ENCODE data around the gene MKNK1. TPM values are rescaled to one million over a fixed set of nuclear protein-coding genes. Genes with fewer than 3 reads are reported as not detected.

MKNK1 gene
- total RNA-seq, 1 experiment from 2014 or later: 103 TPM

GRCh38 chr1:46557403-46557802, 46.7 kb downstream of the MKNK1 start:
- Histone ChIP-seq H3K4me2 (no peak overlapping the region), H3K27ac (no peak overlapping the region), H3K4me3 (no peak overlapping the region), H3K27me3 (ENCODE audit: insufficient read depth, low read depth) (peaks cover 3% of the 10 kb centered on the region; the same call in 1 of the 2 replicates), H3K79me2 (ENCODE audit: low read depth) (no peaks in the 10 kb centered on the region), H3F3A (ENCODE audit: insufficient read depth, low read depth) (peaks cover 6% of the 10 kb centered on the region; the same call in 1 of the 2 replicates), H4K20me1 (ENCODE audit: insufficient read depth) (no peaks in the 10 kb centered on the region), H3K9me2 (ENCODE audit: insufficient read depth) (no peaks in the 10 kb centered on the region), H3K36me3 (ENCODE audit: low read depth) (no peaks in the 10 kb centered on the region), H3K4me1 (replicated peaks; ENCODE audit: insufficient read depth) (0 out of 2 replicates have a peak, but pooled peaks cover 9% of the 10 kb centered on the region), H2AFZ (no peak overlapping the region), H3K9me3 (ENCODE audit: insufficient read depth, low read depth) (no peaks in the 10 kb centered on the region)
- no TSS peak for BruUV-seq (replicated peaks)
- no peak for TF ChIP-seq EZH2 (IDR thresholded peaks at IDR 0.05; ENCODE audit: low read depth)
- TF ChIP-seq CTCF (conservative IDR thresholded peaks at IDR 0.05): no peak
- CTCF ChIA-PET: no interaction called here
- intact Hi-C loops (cut with micrococcal nuclease; ENCODE audit: unreplicated experiment): no loop called here
- DNase-seq: peak in 1 of 2 experiments; percentile 28
- POLR2A ChIA-PET (ENCODE audit: unreplicated experiment): no interaction called here

- Histone ChIP-seq H3K9me2 (ENCODE audit: insufficient read depth) (no peaks in the 10 kb centered on the region), H3K4me1 (replicated peaks; ENCODE audit: insufficient read depth) (0 out of 2 replicates have a peak, but pooled peaks cover 9% of the 10 kb centered on the region), H3K79me2 (ENCODE audit: low read depth) (no peaks in the 10 kb centered on the region), H3K4me2 (no peak overlapping the region), H3K36me3 (ENCODE audit: low read depth) (no peaks in the 10 kb centered on the region), H3K9me3 (ENCODE audit: insufficient read depth, low read depth) (no peaks in the 10 kb centered on the region), H3F3A (ENCODE audit: insufficient read depth, low read depth) (peaks cover 6% of the 10 kb centered on the region; the same call in 1 of the 2 replicates), H3K4me3 (no peak overlapping the region), H4K20me1 (ENCODE audit: insufficient read depth) (no peaks in the 10 kb centered on the region), H2AFZ (no peak overlapping the region), H3K27ac (no peak overlapping the region), H3K27me3 (ENCODE audit: insufficient read depth, low read depth) (peaks cover 9% of the 10 kb centered on the region; the same call in 1 of the 2 replicates)
- intact Hi-C loops (cut with micrococcal nuclease; ENCODE audit: unreplicated experiment): no loop called here
- peak; percentile 38 to 86 for DNase-seq
- CTCF ChIA-PET: no interaction called here
- POLR2A ChIA-PET (ENCODE audit: unreplicated experiment): no interaction called here
- TF ChIP-seq CTCF (conservative IDR thresholded peaks at IDR 0.05) (no peak), EZH2 (IDR thresholded peaks at IDR 0.05; ENCODE audit: low read depth) (no peak)
- BruUV-seq (replicated peaks): no TSS peak
Measured at GRCh38 chr1:46556822-46557221, 47.2 kb downstream of the MKNK1 start.

GRCh38 chr1:46555826-46556619, 48.0 kb downstream of the MKNK1 start:
- Histone ChIP-seq H3K36me3 (ENCODE audit: low read depth) (no peaks in the 10 kb centered on the region), H3K4me2 (no peak overlapping the region), H3F3A (ENCODE audit: insufficient read depth, low read depth) (peaks cover 6% of the 10 kb centered on the region; the same call in 1 of the 2 replicates), H3K4me3 (no peak overlapping the region), H3K79me2 (ENCODE audit: low read depth) (no peaks in the 10 kb centered on the region), H3K27ac (no peak overlapping the region), H3K27me3 (ENCODE audit: insufficient read depth, low read depth) (peaks cover 13% of the 10 kb centered on the region; the same call in 1 of the 2 replicates), H3K9me3 (ENCODE audit: insufficient read depth, low read depth) (no peaks in the 10 kb centered on the region), H3K4me1 (replicated peaks; ENCODE audit: insufficient read depth) (0 out of 2 replicates have a peak, but pooled peaks cover 9% of the 10 kb centered on the region), H3K9me2 (ENCODE audit: insufficient read depth) (no peaks in the 10 kb centered on the region), H2AFZ (no peak overlapping the region), H4K20me1 (ENCODE audit: insufficient read depth) (no peaks in the 10 kb centered on the region)
- ChIA-PET CTCF (no interaction called here), POLR2A (ENCODE audit: unreplicated experiment) (interaction anchor here (0.5 kb wide), 1 partner anchor 149 kb away, joined by 24 read pairs; no protein-coding TSS in a partner anchor)
- TF ChIP-seq CTCF (conservative IDR thresholded peaks at IDR 0.05) (no peak), EZH2 (IDR thresholded peaks at IDR 0.05; ENCODE audit: low read depth) (no peak)
- intact Hi-C loops (cut with micrococcal nuclease; ENCODE audit: unreplicated experiment): no loop called here
- TSS peak; percentile 14 for BruUV-seq (replicated peaks)
- peak in 1 of 2 experiments; percentile 19 for DNase-seq
